Esophagus squamous epithelium (tissue), 4 donors: Measurements from ENCODE around the gene CTSD.

Experiments
- POLR2A ChIP-seq, 4 donors: fragments of 450-650 bp; IDR thresholded peaks; one replicate each; pipeline ENCODE4 v1.6.1; 2017; ENCODE audit warnings: antibody characterized with exemption in 4 of 4, mild to moderate bottlenecking in 4 of 4, moderate library complexity in 3 of 4
- TF ChIP-seq, protein P1 (sequence below), 6 experiments: fragments of 450-650 bp in 4 of 6; fragments of 200-600 bp in 2 of 6; sonication (generic) in 2 of 6; IDR thresholded peaks; one replicate each; pipeline ENCODE4 v1.5.1; 2016 to 2019; ENCODE audit warnings: antibody characterized with exemption in 6 of 6, mild to moderate bottlenecking in 4 of 6, moderate library complexity in 4 of 6

DNA sequence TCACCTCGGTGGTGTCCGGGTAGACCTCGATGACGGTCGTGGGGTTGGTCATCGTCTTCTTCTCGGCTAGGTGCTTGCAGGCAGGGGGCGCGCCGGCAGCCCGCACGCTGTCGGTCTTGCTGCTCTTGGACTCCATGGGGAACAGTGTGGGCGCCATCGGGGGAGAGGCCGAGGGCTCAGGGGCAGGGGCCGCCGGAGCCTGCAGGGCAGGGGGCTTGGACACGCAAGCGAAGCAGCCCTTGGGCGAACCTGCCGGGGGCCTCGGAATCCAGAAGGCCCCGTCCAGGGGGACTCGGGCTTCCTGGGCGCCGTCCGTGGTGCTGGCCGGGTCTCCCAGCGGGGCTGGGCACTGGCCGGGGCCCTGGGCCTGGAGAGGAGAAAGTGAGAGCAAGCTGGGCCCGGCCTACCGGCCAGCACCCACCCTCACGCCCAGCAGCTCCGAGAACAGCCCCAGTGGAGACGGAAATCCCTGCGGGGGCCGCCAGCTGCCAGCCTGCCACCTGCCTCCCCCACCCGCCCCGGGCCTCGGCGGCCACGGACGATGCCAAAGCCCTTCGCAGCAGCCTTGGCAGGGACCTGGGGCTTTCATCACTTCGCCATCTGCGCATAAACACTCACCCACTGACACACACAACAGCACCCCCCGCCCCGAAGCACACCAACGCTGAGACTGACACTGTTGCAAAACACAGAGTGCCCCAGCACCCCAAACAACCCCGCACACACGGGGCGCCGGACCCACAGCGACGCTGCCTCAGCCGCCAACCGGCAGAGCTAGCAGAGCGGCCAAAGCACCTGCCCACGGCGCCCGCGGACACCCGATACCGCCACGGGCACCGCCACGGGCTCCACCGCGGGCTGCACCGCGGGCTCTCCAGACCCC lies 15.7 kb downstream of the CTSD start:
- TF ChIP-seq, protein P1, sequence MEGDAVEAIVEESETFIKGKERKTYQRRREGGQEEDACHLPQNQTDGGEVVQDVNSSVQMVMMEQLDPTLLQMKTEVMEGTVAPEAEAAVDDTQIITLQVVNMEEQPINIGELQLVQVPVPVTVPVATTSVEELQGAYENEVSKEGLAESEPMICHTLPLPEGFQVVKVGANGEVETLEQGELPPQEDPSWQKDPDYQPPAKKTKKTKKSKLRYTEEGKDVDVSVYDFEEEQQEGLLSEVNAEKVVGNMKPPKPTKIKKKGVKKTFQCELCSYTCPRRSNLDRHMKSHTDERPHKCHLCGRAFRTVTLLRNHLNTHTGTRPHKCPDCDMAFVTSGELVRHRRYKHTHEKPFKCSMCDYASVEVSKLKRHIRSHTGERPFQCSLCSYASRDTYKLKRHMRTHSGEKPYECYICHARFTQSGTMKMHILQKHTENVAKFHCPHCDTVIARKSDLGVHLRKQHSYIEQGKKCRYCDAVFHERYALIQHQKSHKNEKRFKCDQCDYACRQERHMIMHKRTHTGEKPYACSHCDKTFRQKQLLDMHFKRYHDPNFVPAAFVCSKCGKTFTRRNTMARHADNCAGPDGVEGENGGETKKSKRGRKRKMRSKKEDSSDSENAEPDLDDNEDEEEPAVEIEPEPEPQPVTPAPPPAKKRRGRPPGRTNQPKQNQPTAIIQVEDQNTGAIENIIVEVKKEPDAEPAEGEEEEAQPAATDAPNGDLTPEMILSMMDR (IDR thresholded peaks at IDR 0.05) = no peak
- no peak for TF ChIP-seq POLR2A (IDR thresholded peaks at IDR 0.05)
